Measurements from ENCODE around the gene PHF2.
A peak's percentile ranks its signal among the peaks of the same experiment; 100 is the strongest.

The PHF2 gene

DNA sequence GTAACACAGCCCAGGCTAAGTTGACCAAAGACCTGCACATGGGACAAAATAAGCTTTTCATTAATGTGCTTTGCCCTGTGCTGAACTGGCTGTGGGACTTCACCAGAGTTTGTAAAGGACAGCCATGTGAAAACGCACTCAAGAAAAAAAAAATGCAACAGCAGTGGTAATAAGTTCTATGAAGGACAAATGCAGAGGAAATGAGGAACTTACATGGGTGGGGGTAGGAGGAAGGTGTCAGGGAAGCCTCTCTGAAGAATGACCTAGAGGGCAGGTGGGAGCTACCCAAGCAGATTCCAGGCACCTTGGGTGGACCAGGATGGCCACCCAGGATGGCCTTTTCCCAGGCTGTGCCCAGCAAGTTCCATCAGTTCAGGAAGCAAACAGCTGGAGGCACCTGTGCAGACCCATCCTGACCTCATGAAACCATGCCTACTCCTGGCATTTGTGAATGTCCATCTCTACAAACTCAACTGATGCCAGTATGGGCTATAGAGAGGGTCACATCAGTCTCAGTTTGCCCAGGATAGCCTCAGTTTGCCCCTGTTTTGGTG lies 6.7 kb upstream of the PHF2 start:
- no peak for DNase-seq

DNA sequence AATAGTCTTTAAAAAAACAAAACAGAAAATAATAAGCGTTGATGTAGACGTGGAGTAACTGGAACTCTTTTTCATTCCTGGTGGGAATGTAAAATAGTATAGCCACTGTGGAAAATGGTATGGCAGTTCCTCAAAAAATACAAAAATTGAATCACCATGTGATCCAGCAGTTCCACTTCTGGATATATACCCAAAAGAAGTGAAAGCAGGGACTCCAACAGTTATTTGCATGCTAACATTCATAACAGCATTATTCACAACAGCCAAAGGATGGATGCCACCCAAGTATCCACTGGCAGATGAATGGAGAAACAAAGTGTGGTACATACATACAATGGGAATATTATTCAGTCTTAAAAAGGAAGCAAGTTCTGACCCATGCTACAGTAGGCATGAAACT lies 4.2 kb upstream of the PHF2 start:
- DNase-seq: no peak

DNA sequence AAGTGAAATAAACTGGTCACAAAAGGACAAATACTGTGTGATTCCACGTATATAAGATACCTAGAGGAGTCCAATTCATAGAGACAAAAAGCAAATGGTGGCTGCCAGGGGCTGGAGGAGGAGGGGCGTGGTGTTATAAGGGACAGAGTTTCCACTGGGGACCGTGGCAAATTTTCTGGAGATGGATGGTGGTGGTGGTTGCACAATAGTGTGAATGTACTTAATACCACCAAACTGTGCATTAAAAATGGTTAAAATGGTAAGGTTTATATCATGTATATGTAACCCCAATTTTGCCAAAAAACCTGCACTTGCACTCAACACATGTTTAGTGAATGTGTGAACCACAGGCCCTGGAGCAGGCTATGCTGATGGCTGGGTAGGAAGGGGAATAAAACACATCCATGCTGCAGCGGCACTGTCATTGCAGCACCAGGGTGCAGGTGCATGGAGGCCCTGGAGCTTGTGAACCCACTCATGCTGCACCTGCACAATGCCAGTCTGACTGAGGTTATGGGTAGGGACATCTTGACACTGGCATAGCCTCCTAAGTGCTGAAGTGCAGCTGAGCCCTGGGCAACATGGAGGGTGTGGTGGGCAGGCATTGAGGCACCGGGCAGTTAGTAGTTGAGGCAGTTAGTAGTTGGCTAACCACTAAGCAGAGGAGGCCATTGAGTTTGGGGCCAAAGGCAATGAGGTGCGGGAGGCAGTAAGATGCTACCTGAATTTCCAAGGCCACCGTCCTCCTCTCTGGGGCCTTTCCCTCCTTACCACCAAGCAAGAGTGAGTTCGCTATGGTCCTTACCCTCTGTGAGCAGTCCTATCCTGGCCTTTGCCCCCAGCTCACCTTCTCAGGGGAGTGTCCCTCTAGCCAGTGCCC lies 3.5 kb upstream of the PHF2 start:
- no peak for DNase-seq

DNA sequence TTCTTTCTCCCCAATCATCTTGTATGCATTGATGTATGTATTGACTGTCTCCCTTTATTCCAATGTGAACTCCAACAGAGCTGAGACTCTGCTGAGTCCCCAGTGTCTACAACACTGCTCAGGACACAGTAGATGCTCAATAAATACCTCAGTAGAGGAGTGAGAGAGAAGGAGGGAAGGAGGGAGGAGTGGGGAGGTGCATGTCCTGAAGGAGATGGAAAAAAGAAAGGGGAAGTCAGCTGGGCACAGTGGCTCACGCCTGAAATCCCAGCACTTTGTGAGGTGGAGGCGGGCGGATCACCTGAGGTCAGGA lies 2.9 kb upstream of the PHF2 start:
- no peak for DNase-seq

DNA sequence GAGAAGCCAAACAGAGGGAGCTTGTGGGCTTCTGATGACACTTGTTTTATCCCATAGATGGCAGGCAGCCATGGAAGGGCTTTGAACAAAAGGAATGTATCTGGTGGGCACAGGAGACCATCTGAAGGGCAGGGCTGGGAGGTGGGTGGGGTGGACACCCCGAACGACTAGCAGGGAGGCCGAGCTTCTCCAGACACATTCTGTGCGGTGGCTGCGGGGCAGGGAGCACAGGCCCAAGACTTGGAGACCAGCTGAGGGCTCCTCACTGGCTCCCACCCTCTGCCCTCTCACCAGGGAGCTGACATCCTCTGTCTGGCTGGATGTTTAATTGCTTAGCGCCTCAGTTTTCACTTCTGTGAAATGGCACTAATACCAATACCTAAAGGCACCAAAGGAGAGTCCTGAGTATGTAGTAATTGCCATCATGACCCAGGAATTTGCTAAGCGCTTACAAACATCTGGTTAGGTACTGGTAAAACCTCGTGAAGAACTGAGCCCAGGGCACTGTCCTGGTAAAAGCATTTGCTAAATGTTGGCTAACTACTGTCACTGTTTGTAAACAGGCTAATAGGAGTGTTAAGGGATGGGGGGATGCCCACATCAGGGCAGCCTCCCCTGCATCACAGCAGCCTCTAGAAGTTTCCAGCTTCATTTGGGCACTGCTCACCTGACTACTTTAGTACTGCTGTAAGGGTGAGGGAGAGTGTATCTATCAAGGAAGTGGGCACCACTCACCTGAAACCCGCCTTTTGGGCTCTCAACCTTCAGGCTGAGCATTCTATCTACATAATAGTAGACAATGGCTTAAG lies 2.1 kb upstream of the PHF2 start:
- no peak for DNase-seq

DNA sequence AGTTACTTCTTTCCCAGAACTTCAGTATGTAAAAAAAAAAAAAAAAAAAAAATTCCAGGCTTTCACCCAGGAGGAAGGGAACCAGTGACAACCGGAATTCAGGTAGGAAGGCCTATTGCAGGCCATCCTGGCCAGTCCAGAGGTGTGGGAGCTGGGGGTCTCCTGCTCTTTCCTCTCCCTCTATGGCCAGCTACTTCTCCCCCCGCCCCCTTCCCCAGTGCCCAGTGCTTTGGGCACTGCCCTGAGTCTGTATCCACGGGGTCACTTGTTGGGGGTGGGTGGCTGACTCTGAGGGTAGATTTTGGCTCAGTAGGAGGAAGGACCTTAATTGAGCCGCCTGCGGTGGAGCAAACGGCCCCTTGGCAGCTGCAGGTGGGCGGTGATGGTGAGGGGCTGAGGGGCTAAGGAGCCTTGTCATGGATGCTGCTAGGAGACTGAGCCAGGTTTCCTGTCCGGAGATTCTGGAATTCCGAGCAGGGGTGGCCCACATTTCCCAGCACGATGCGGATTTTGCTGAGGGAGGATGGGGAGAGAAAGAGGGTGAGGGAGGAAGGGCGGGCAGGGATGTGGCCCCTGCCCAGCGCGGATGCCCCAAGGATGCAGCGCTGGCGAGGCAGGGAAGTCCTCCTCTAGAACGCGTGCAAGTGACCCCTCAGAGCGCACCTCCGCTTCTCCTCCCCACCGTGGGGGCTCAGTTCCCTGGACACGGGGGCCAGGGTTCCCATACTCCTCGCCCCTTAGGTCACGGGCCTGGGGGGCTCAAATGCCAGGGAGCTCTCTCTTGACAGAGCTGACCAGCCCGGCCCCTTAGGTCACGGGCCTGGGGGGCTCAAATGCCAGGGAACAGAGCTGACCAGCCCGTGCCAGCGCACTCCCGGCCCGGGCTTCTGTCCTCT lies 1.2 kb upstream of the PHF2 start:
- no peak for DNase-seq

DNA sequence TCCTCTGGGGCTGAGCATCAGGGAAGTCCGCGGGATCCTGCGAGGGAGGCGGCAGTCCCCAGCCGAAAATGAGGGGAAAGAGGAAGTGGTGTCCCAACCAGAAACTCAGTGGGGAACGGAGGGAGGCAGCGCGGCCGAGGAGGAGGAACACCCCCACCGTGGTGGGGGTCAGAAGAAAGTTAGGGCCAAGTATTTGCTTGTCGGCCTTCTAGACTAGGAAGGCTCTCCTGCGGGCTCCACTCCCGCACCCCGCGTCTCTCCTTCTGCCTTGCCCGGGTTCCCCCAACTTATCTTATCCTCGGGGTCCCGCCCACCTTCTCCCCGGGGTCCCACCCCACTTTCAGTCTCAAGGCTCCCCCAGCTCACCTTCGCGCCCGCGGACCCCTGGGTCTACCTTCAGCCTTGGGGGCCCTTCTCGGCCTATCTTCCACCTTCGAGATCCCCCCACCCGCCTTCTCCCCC lies 557 bp upstream of the PHF2 start:
- DNase-seq: peak; percentile 40

DNA sequence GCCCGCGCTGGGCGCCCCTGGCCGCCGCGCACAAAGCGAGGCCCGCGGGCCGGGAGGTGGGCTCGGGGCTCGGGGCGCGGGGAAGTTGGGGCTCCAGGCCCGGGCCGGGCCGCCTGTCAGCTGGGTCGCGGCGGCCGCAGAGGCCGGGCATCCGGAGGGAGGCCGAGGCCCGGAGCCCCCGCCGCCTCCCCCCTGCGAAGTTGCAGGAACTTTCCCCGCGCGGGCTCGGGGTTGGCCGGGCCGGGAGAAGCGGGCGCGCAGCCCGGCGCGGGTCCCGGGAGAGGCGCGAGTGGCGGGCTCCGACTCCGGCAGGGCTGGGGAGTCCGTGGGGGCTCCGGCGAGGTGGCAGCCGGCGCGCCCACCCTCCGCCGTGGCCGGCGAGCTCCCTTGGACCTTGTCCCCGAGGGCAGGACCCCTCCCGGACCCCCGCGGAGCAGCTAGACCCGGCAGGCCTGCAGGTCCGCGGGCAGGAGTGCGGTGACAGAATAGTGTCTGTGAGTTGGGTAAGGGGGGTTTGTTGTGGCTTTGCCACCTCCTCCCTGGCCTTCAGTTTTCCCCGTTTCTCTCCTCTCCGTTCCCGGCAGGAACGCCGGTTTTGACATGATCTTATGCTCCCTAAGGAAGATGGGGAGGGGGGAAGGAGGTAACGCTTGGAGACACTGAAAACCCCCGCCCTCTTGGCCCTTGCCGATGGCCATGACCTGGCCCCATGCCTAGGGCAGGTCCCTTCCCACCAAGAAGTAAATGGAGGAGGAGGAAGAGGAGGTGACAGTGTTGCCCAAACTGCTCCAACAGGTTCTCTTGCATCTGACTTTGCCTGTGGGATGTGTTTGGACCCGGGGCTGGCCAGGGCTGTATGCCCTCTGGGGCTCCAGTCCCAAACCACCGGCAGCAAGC lies 942 bp downstream of the PHF2 start:
- peak; percentile 13 for DNase-seq

DNA sequence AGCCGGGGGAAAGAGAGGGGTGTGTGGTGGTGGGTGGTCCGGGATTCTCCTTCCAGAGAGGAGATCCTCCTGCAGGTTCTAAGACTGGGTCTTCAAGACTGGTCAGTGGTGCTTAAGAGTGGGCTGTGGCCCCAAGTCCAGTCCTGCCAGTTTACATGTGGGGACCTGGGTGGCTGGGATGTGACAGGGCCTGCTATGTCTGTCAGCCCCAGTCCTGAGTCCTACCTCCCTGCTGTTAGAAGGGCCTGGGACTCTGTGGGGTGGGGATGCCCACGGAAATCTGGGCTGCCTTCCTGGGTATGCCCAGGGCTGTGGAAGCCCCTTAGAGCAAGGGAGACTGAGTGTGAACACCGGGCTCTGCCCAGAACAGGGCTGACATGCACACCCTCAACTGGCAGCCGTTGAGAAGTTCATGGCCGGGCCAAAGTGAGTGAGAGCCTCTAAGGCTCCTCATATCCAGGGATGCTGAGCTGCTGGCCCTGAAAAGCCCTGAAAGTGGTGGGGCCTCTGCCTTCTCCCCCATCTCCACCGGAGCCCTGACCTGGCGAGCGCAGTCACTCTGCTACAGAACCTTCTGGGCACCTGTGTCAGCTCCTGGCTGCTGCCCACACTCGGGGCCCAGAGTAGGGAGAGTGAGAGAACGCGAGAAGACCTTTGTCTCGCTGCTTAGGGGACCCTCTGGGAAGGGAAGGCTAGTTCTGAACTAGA lies 1.7 kb downstream of the PHF2 start:
- no peak for DNase-seq

DNA sequence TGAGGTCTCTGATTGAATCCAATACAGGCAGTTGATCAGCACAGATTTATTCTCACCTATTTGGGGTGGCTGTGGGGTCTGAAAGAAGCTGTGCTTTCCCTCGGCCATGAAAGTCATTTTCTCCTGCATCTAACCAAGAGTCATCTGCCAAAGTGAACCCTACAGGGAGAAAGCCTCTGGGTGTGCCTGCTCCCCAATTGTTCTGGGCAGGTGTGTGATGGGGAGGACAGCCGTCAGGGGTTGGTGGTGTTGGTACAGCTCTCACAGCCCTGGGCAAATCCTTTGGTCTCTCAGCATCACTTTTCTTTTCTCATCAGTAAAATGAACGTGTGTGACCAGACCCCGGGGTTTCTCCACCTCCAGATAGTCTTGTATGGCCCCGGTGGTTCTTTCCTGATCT lies 2.5 kb downstream of the PHF2 start:
- DNase-seq: no peak

DNA sequence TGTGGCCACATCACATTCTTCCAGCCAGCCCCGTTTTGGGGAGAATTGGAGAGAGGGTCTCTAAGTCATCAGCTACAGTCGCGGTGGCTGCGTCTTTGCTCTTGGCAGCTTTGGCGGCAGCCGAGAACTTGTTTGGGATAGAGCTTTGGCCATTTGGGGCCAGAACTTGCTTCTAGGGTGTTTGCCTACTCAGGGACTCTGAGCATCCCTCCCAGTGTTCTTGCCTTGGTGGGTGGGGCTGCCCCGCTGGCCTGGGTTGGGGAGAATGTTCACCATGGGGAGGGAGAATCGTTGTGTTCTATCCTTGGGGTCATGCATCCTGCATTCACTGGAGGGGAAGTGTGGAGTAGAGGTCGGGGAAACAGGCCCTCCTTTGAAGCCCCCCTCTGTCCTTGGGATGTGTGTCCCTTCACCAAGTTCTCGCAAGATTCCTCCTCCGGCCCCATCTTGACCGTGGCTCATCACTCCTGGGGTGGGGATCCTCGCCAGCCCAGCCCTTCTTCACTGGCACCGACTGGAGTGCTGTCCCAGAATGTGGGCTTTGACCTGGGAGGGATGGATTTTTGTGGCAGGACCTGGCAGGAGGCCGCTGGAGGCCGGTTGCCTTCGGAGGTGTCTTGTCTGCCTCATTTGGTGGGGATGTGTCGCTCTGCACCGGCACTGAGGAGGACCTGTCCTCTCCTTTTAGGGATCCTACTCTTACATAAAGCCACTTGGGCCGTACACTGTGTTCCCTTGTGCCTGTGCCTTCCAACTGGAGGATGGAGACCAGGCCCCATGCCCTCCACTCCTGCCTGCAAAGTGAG lies 3.5 kb downstream of the PHF2 start:
- DNase-seq: no peak

DNA sequence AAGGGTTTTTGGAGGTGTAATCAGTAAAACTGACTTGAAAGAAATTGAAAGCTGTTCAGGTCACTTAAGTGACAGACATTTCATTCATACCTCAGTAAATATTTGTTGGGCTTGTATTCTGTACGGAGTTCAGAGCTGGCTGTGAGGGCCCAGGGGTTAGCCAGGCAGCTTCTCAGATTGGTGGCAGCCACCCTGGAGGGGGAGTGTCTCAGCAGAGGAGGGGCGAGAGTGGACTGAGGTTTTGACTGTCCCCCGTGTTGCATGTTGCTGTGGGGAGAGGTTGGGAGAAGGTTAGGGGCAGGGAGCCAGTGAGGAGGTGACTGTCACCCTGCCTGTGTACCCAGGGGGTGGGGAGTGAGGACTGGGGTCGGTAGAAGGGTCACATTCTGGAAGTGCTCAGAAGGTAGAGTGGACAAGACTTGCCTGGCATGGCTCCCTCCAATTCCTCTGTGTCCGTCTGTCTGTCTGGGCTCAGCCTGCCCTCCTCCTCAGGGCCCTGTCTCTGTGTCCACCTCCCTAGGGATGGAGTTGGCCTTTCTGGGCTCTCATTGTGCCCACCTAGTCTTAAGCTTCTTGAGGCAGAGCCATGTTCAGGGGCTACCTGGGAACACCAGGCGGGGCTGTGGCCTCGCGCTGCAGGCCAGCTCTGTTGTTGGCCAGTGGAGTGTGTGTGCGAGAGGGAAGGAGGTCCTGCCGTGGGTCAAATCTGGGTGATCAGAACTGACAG lies 4.4 kb downstream of the PHF2 start:
- no peak for DNase-seq

DNA sequence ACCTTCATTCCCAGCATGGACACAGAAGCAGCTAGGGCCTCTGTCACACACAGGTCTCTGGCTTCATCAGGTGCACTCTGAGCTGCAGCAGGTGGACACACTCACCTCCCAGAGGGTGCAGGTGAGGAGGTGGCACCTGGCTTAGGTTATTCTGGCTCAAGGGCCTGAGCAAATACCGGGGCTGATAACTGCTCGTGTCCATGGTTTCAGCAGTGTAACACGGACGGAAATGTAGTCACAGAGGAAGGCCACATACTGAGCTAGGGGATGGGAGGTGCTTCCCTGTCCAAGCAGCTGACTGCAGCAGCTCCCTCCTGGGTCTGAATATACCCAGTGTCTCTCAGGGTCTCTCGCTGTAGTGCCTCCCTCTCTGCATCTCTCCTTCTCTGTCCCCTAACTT lies 5.7 kb downstream of the PHF2 start:
- no peak for DNase-seq

DNA sequence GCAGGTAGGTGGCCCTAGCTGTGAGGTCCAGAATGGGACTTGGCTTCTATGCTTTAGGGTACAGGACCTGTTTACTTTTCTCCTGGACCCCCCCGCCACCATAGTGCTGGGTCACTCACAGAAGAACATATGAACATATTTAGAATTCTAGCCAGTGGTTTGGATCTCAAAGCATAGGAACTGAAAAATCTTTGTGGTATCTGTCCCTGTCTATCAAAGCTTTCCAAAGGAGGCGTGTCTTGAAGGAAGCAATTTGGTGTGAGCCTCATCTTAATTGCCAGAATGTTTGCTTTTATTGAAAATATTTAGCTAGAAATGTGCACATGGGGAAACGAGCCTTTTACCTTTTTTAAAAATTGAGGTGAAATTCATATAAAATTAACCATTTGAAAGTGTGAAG lies 6.2 kb downstream of the PHF2 start:
- no peak for DNase-seq

DNA sequence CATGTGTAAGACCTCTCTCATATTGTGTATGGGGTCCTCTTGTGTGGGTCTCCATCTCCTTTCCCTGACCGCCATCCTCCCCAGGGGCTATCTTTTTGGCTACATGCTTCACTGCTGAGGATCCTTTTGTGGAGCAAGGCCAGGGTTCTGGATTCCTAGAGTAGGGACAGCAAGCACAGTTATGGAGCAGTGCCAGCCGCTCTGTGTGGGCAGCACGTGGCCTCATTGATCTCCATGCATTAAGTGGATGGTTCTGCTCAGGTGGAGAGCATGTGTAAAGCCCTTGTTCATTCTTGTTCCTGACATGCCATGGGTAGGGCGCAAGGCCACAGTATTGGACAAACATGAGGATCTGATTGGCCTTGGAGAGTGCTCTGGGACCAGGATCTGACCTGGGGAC lies 8.9 kb downstream of the PHF2 start:
- no peak for DNase-seq

DNA sequence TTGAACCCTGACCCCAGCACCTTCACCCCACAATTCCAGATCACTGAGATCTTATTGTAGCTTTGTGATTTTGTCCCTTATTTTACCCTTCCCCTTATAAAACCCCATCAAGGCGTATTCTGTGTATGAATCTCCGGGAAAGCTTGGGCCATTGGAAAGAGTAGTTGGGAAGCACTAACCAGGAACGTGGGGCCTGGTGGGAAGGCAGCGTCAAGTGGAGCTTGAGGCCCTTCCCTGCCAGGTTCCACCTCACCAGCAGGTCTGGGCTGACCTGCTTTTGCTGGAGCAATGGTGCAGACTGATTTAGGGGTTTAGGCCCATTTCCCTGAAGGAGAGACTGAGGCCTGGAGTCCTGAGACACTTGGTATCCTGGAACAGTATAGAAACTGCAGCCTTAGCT lies 9.3 kb downstream of the PHF2 start:
- DNase-seq: no peak

DNA sequence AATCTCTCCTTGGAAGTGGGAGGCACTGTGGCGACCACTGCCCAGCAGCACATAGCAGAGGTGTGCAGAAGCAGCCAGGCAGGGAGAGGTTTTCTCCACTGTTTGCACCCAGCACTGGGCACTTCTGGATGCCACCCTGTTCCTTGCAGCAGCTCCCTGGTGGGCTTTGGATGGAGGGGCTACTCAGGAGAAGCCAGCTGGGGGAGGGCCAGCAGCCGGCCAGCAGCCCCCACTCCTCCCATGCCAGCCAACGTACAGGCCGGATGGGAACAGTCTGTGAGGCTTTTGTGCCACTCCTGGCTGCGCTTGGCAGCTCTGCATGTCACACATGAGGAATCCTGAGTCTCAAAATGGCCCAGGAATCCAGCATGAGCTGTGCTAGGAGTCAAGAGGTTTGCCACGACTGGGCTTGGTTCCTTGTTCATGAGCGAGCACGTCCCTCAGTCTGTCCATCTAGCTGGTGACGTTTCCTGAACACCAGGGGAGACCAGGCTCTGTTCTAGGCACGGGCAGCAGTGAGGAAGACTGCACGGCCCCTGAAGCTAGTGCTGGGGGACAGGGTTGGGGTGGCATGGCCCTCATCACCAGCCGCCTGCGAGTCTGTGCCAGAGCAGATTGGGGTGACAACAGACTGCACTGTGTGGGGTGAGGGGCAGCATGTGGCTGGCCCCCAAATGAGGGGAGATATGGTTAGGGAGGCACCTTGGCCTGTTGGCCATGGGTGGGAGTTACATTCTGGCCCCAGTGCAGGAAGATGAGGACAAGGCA lies 10.1 kb downstream of the PHF2 start:
- DNase-seq: no peak

DNA sequence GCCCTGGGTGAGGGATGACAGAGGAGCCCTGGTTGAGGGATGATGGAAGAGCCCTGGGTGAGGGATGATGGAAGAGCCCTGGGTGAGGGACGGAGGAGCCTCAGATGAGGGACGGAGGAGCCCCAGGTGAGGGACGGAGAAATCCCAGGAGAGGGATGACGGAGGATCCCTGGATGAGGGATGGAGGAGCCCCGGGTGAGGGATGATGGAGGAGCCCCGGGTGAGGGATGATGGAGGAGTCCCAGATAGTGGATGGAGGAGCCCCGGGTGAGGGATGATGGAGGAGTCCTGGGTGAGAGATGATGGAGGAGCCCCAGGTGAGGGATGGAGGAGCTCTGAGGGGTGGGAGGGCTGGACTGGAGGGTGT lies 10.9 kb downstream of the PHF2 start:
- no peak for DNase-seq
